NCI-H2171 (cell line): ENCODE data around the gene SIGMAR1.
A peak's percentile ranks its signal among the peaks of the same experiment; 100 is the strongest.

ENCODE experiments used
- DNase-seq: peaks from one replicate; lab custom pipeline; 2025; lab: John Stamatoyannopoulos, UW

Gene SIGMAR1

DNA sequence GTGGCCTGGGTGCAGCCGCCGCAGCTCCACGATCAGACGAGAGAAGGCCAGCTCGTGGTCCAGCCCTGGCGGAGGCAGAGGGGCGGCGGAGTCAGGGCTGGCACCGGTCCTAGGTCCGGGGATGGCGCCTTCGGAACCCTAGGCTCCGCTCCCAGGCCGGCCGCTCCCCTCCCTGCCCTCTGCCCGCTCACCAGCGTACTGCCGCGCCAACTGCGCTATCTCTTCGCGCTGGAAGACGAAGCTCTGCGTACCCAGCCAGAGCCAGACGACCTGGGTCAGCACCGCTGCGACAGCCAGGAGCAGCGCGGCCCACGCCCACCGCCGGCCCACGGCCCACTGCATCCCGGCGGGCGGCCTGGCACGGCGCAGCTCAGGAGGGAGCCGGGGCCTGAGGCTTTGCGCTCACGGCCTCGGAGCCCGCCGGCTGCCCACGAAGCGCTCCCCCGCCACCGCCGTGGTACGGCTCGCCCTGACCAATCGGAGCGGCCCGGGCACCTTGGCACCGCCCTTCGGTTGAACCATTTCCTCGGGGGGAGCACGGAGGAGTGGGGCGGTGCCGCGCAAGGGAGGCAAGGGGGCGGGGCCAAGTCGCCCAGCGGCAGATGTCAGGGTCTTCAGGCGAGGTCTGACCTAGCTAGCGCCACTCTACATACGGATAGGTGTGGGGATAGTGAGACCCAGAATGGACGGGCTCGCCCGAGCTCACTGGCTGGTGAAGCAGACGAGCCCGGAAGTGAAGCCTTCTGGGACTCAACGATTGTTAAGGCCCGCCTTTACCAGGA is at the start of gene SIGMAR1:
TSS of gene SIGMAR1 (minus strand) at position 432 of the 782 bp plus-strand sequence. CDS start at position 342, 90 bp downstream.
- peak; percentile 78 for DNase-seq

DNA sequence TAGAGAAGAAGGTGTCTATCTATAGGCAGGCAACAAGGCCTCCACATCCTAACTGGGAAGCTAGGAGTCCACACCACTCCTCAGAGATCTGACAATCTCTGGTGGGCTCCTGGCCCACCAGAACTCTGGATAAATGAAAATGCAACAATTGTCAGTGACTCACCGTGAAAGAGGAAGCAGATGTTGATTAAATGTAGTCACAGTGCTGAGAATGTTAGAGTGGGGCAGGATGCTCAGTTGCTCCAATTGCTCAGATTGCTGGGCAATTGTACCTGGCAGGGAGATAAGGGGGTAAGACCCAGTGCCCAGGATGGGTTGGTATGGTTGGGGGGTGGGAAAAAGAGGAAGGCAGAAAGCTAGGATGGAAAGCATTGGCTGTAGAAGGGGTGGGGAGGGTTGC is 49.1 kb upstream of the SIGMAR1 start:
- no peak for DNase-seq

DNA sequence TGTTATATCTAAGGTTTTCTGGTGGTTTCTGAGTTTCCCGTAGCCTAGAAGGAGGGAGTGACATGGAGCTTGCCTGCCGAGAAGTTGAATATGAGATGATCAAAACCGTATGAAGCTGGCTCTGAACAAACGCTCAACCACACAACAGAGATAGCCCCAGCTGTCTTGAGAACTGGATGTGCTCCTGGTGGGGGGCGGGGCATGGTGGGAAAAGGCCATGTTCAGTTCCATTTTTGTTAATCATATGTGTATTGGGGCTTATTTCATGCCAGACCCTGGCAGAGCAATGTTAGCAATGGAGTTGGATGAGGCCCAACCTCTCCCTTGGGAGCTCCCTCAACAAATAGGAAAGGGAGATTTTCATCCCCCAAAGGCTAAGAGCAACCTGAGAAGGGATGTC is 48.6 kb upstream of the SIGMAR1 start:
- DNase-seq: no peak

DNA sequence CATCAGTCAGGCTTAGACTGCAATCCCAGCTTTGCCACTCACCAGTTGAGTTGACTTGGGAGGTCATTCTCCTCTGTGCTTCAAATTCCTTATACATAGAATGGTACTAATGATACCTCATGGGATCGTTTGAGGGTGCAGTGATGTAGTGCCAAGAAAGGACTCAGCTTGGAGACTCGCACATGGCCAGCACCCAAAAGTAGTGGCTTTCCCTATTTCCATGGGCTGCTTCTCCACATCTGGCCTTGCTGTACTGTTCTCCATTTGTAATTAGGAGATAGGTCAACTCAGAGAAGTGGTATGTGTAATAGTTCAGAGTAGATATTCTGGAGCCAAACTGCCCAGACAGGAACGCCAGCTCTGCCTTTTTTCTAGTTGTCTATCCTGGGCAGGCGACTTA is 48.0 kb upstream of the SIGMAR1 start:
- DNase-seq: no peak

DNA sequence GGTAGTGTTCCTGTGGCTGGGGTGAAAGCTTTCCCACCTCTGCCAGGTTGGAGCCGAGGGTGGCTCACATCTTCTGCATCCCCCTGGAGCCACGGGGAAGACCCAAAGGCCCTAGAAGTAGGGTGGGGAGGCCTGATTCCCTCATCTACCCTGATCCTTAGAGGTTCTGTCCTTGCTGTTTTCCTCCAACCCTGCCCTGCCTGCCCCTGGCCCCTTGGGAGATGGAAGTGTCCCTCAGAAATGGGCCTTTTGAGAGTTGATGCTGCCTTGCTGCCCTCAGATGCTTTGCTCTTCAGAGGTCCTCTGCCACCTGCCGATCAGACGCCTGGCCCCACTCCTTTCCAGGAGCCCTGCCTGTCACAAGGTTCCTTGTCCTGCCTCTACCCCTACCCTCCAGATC is 47.2 kb upstream of the SIGMAR1 start:
- no peak for DNase-seq

DNA sequence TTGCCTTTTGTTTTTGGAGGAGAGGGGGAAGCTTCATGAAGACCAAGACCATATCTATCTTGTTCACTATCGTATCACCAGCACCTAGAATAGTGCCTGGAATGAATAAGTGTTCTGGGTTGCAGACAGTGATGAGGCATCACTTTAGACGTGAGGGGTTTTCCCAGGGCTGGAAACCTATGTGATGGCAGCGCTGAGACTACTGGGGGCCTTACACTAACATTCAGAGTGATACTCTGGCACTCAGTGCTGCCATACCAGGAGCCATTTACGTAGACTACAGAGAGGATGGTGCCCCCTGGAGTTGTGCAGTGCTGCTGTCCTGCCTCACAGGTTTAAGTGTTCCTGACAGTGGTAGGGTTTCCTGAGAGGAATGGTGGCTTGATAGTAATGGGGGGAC is 46.6 kb upstream of the SIGMAR1 start:
- no peak for DNase-seq

DNA sequence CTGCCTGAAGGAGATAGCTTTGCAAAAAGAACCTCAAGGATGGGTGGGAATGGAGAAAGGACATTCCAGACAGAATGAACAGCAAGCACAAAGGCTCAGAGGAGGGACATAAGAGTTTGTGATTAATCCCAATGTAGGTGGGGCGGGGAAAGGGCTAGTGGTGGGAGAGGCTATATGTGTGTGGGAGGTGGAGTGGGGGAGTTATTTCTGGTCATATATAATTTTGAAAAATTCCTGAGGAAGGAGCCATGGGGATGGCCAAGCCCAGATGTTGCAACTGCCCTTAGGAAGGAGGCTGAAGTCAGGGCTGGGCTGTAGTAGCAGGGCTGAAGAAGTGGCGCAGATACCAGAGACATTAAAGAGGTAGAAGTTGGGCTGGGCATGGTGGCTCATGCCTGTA is 38.3 kb upstream of the SIGMAR1 start:
- no peak for DNase-seq

DNA sequence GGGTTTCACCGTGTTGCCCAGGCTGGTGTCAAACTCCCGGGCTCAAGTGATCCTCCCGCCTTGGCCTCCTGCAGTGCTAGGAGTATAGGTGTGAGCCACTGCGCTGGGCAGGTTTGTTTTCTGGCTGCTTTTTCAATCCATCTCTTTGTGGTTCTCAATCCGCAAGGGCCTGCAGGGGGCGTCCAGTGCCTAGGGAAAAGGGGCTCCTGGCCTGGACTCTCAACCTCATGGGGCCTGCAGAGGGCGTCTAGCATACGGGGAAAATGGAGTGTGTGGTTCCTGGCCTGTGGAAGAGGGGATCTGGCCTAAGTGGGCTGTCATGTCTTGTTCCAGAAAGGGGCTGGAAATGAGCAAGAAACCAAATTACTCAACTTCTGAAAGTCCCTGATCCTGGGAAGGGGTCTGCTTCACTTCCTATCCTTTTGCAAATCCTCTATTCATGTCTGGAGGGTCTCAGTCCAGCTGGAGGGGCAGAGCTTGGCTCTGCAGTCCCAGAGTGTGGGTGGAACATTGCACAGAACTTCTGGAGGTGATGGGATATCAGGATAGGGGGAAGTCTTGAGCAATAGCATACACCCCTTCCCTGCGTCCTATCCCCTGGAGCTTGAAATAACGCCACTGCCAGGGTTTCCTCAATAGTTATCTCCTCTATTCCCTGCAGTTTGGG is 37.6 kb upstream of the SIGMAR1 start:
- no peak for DNase-seq

DNA sequence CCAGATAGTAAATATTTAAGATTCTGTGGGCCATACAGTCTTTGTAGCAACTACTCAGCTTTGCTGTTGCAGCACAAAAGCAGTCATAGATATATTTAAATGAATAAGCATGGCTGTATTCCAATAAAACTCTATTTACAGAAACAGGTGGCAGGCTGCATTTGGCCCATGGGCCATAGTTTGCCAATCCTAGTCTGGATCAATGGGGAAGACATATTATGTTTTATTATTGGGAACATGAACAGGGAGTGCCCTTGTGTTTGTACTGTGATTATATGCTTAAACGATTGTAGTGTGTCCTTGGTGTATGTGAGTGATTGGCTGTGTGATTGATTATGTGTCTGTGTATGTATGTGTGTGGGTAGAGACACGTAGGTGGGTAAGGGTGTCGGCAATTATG is 36.9 kb upstream of the SIGMAR1 start:
- DNase-seq: no peak

DNA sequence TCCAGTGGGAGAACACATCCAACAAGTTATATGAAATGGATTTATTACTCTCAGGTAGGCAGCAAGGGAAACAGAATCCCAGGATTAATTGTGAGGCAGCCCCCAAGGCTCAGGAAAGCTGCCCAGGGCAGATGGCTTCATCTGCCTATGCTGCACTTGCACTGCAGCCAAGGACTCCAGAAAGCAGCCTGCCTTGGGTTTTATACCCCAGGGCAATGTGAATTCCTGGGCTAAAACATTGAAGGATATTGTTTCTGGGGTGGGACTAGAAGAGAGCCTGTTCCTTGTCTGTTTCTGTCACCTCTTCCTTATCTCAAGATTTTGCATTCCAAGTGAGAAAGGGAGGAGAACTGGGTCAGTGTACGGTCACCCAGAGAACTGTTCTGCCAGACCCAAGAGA is 33.7 kb upstream of the SIGMAR1 start:
- DNase-seq: no peak

DNA sequence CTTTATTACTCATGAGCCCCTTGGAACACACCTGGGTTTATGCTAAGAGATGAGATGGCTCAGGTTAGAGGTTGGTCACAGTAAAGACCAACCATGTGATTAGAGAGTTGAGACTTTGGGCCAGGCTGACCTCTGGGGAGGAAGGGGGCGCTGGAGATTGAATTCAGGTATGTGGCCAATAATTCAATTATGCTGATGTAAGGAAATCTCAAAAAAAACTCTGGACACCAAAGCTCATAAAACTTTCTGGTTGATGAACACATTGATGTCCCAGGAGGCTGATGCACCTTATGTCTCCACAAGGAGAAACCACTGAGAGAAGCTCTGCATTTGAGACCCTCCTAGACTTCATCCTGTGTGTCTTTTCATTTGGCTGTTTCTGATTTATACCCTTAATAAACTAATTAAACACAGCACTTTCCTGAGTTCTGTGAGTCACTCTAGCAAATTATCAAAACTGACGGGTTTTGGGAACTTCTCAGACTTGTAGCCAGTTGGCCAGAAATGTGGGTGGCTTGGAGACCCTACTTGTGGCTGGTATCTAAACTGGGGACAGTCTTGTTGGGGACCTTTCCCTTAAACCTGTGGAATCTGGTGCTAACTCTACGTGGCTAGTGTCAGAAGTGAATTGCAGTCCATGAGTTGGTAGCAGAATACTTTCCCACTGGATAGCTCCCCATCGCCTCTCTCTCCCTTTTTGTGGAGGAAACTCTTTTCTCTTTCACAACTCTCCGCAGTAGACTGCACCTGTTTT is 32.4 kb upstream of the SIGMAR1 start:
- no peak for DNase-seq

DNA sequence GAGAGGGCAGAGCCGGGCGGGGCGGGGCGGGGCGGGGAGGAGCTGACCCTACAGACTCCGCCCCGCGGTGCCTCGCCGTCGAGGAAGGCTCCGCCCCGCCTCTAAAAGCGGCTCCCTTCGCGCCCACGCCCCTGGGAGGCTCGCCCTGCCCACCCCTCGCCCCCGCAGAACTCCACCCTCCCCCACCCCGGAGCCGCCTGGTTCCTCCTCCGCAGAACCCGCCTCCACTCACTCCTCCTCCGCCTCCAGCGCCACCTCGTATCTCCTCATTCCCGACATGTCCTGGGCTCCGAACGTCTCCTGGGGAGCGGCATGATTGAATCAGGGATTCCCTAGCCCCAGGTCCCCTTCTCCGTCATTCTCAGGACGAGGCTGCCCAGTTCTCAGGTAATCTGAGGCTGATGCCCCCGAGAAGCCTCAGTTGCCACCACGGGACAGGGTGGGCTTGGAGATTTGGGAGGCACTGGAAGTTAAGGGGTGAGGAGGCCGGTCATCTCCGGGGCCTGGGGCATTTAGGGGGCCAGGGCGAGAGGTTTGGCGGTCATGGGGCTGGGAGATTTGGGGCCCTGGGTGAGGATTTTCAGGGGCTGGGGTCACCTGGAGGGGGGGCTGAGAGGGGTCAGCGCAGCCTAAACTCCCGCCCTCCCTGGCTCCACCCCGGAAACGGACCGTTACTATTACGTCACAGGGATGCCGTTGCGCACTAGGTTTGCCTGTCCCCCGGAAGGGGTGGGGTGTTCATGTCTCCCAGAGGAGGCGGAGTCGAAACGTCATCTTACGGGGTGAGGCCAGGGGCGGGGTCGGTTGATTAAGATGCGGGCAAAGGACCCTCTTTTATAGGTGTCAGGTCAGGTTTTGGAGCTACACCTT is 28.0 kb upstream of the SIGMAR1 start:
- DNase-seq: peak; percentile 81

DNA sequence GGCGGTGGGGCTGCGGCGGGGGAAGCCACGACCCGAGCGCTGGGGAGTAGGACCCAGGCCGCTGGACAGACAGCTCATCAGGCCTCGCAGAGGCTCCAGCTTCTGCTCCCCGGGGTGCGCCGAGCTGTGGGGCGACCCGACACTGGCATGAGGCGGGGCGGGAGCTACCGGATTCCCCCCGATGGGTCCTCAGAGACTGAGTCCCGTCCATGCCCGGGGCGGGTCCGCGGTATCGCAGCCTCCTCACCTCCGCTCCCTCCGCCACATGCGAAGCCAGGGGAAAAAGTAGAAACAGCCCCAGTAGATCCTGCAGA is 27.4 kb upstream of the SIGMAR1 start:
- no peak for DNase-seq

DNA sequence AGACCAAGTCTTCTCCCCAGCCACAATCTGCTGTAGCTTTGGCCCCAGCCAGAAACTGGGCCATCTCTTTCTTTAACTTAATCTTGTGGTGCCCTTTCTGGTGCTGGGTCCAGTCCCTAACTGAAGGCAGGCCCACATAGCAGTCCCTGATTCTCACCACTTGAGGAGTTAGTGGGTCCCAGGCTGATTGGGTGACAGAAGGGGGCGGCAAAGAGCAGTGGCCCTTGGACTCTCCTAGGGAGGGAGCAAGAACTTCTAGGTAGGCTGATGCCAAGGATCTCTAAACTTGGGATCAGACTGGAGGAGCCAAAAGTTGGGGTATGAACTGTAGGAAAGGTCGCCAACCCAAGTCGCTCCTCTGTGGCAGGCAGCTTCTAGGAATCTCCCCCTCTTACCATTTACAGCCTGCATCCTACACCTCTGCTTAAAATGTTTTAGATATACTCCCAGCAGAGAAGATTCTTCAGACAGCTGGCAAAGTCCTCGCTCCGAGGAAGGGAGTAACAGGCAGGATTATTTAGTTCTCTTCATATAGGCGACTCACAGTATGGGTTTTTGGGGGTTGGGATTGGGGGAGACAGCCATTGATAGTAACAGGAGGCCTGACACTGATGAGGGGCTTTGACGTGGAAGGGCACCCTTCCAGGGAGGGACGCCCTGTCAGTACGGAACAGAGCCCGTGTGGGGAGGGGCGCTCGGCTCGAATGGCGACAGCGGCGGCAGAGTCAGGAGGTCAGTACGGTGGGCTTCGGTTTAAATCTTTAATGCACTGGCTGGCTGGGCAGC is 26.9 kb upstream of the SIGMAR1 start:
- no peak for DNase-seq

DNA sequence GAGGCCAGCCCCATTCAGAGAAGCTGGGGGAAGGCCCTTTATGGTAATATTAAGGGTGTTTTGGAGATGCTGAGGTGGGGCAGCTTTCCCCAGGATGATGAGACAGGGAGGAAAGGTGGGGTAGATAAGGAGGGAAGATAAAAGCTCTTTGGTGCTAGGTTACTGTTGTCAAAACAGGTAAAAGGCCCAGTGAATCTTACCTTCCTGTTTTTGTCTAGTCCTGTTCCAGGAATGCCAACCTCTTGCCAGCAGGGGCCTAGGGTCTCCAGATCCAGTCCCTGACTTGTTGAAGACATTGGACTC is 25.7 kb upstream of the SIGMAR1 start:
- no peak for DNase-seq

DNA sequence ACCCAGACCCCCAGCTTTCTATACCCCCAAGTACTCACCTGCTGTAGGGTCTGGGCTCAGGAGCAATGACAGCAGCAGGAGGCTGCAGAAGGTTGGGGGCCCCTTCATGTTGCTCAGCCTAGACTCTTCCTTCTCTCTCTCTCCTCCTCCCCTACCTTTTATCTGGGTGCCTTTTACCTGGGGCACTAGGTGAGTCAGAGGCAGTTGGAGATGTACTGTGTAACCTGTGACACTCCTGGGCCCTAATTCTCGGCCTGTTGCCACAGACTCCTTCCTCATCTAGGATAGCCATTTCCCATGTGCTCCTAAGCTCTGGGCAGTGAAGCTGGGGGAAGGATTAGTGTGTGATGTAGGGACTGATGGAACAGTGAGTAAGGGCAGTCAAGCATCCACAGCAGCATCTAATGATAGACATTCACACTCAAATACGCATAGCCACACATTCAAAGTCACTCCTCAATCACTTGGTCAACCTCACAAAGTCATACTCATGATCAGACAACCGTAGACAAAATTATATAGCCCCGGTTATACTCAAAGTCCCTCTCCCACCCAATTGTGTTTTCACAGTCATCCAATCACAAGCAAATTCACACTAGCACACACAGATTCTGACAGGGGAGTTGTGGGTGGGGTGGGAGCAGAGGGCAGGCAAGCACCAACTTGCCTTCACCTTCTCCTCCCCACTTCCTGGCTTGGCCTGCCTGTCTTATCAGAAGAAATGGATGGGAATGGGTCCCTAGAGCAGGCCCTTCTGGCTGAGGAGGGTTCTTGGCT is 25.1 kb upstream of the SIGMAR1 start, which contains the start of gene CCL27:
TSS of gene CCL27 (minus strand) at position 132 of the 777 bp plus-strand sequence. CDS start at position 108, 24 bp downstream.
- no peak for DNase-seq

DNA sequence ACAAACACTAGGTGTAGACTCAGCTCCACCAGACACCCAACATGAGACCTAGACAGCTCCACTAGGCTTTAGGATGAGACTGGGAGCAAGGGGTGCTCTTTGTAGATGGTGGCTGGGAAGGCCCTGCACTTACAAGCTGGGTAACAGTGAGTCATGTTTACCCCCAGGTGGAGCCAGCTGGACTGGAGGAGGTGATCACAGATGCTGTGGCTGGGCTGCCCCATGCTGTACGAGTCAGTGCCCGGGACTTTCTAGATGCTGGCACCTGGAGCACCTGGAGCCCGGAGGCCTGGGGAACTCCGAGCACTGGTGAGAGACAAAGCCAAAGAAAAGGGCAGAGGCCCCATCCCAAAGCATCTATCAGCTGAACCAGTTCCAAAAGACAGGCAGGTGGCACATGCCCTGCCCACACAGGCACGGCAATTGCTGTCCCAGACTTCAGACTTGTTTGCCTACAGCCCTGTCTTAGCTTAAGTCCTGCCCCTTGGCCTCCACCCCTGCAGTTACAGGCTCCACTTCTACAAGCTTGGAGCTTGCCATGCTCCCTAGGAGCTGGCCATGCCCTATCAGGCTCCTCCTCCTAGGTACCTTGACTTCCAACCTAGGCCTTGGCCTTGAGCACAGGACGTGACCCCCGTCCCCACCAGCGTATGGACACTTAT is 22.1 kb upstream of the SIGMAR1 start:
- no peak for DNase-seq

DNA sequence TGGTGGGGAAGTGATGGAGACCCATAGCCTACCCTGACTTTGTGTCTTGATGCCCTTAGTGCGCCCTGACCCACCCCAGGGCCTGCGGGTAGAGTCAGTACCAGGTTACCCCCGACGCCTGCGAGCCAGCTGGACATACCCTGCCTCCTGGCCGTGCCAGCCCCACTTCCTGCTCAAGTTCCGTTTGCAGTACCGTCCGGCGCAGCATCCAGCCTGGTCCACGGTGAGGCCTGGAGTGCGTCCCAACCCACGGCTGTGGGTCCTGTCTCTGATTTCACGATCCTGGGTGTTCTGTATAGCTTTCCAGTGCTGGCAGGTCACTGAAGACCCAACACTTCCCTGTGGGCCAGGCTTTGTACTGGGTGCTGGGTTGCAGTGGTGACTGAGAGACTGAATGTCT is 20.9 kb upstream of the SIGMAR1 start:
- DNase-seq: no peak

DNA sequence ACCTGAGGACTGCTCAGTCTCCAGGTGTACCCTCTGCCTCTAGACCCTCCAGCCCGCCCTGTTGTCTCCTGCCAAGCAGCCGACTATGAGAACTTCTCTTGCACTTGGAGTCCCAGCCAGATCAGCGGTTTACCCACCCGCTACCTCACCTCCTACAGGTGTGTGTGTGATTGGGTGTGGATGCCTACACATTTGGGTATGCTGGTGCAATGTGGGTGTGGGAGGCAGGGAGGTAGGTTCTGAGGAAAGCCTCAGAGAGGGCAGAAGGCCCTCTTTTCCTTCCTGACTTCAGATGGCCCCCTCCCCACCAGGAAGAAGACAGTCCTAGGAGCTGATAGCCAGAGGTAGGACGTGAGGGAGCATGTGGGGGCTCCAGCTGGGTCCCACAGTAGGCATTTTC is 19.4 kb upstream of the SIGMAR1 start:
- DNase-seq: no peak

DNA sequence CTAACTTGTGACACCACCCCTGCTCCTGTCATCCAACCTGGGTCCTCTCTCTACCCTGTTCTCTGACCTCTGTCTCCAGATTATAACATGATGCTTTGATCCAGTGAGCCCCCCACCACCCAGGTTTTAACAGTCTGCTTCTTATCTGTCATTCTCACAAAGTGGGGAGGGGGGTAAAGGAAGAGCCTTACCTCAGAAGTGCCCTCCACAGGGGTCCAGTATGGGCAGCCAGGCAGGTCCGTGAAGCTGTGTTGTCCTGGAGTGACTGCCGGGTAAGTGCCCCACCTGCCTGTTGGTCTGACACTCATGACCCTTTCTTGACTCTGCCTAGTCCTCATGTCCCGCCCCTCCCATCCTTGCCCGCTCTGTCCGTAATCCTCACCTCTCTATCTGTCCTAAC is 17.8 kb upstream of the SIGMAR1 start:
- no peak for DNase-seq
